Measurements from ENCODE around the gene MARK3. TPM values are rescaled to one million over a fixed set of nuclear protein-coding genes. Genes with fewer than 3 reads are reported as not detected.
A peak's percentile ranks its signal among the peaks of the same experiment; 100 is the strongest.

MARK3 gene
- total and polyA plus RNA-seq, 2 donors (not counting 1 experiment from before 2014, with no cell fraction given): 73.0 to 142 TPM

DNA sequence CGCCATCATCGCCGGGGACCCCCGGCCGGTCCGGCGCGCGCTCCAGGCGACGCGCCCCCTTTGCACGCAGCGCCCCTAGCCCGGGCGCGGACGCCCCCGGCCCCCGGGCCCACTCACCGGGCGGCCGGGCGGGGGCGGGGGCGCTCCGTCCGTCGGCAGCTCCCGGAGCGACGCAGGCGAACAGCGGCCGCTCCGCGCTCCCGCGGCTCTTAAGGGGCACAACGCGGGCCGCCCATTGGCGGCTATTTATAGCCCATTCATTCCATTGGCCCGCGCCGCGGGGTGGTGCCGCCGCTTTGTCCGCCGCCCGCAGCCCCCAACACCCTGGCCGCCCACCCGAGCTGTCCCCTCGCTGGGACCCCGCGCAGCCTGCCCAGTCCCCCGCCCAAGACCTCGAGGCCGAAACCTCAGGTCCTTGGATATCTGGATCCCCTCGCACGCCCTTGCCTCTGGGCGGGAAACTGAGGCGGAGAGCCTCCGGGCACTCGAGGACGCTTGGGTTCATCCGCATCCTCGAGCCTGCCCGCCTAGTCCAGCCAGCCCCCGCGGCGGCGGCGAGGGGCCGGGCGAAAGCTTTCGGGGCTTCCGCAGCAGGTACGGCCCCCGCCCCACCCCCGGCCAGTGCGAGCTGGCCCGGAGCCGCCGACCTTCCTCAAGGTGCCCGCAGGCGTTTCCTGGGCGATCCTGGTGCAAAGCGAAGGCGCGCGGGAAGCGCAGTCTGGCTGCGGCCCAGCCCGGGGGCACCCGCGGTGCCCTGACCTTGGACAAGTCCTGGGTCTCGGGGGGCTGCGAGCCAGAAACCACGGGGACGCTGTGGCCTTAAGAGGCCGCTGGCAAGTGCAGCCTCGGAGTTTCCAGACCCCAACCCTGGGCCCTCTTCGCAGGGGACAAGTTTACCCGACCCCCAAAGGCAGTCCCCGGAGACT is 137.7 kb downstream of the MARK3 start, which contains the start of gene CKB:
Gene CKB, minus strand, starts transcription at position 182 of the 926 bp plus-strand sequence. CDS start 337 bp downstream, outside the sequence.
- Histone ChIP-seq H3K4me1 (ENCODE audit: control insufficient read depth in 2 of 2, insufficient read depth in 2 of 2, low read length in 2 of 2) (peaks cover 36 to 49% of the 10 kb centered on the region in 2 donors), H3K27me3 (replicated peaks in 1 of 4; ENCODE audit: control extremely low read depth in 1 of 4, control insufficient read depth in 3 of 4, insufficient read depth in 4 of 4, low read length in 3 of 4) (peaks cover 0 to 32% (median 11%) of the 10 kb centered on the region in 4 experiments), H3K9ac (ENCODE audit: low read length) (peak within 1 kb of the TSS; percentile 66), H3K27ac (ENCODE audit: low read length in 2 of 2) (no peak within 1 kb of the TSS), H3K79me2 (ENCODE audit: control insufficient read depth, insufficient read depth, low read length) (no peaks in the 10 kb centered on the region), H3K4me2 (replicated peaks; ENCODE audit: low read depth, low read length, poor library complexity, severe bottlenecking) (peak within 1 kb of the TSS; percentile 98), H3K36me3 (replicated peaks in 1 of 2; ENCODE audit: control extremely low read depth in 1 of 2, control insufficient read depth in 1 of 2, extremely low read depth in 1 of 2, insufficient read depth in 2 of 2, low read length in 1 of 2) (no peaks in the 10 kb centered on the region), H4K20me1 (ENCODE audit: control insufficient read depth, insufficient read depth, low read length, poor library complexity, severe bottlenecking) (peaks cover 11% of the 10 kb centered on the region), H3K9me3 (ENCODE audit: control extremely low read depth in 1 of 3, control insufficient read depth in 2 of 3, insufficient read depth in 1 of 3, low read length in 2 of 3) (peaks cover 0 to 14% (median 0%) of the 10 kb centered on the region in 3 donors), H2AFZ (ENCODE audit: insufficient read depth, low read depth, low read length, poor library complexity, severe bottlenecking) (peak within 1 kb of the TSS; percentile 67), H3K4me3 (ENCODE audit: control extremely low read depth in 1 of 5, extremely low read depth in 1 of 5, insufficient read depth in 1 of 5, low read depth in 2 of 5, low read length in 4 of 5) (peak within 1 kb of the TSS; percentile 26 to 75 (median 52))
- DNase-seq (peak; percentile 54), ATAC-seq (ENCODE audit: low read depth) (no peak)
- H3K27ac Mint-ChIP-seq: no peak within 1 kb of the TSS
- intact Hi-C loops (cut with micrococcal nuclease): no loop called here
- POLR2A ChIA-PET: interaction anchor here (0.7 kb wide), 1 partner anchor 1206 kb away, joined by 3 read pairs; no protein-coding TSS in a partner anchor
- no peaks in the 10 kb centered on the region for H3K9me3 Mint-ChIP-seq (ENCODE audit: insufficient read depth)
- peaks cover 34% of the 10 kb centered on the region for H3K4me1 Mint-ChIP-seq
- peak within 1 kb of the TSS; percentile 82 for H3K4me3 Mint-ChIP-seq
- 8% methylated on average over 106 of the region's 107 CpGs for WGBS (ENCODE audit: insufficient coverage)
- peak; percentile 87 for TF ChIP-seq EZH2 (IDR thresholded peaks at IDR 0.05; ENCODE audit: borderline replicate concordance, insufficient read depth, low read depth, low read length, poor library complexity, severe bottlenecking)
- TF ChIP-seq, protein P1, sequence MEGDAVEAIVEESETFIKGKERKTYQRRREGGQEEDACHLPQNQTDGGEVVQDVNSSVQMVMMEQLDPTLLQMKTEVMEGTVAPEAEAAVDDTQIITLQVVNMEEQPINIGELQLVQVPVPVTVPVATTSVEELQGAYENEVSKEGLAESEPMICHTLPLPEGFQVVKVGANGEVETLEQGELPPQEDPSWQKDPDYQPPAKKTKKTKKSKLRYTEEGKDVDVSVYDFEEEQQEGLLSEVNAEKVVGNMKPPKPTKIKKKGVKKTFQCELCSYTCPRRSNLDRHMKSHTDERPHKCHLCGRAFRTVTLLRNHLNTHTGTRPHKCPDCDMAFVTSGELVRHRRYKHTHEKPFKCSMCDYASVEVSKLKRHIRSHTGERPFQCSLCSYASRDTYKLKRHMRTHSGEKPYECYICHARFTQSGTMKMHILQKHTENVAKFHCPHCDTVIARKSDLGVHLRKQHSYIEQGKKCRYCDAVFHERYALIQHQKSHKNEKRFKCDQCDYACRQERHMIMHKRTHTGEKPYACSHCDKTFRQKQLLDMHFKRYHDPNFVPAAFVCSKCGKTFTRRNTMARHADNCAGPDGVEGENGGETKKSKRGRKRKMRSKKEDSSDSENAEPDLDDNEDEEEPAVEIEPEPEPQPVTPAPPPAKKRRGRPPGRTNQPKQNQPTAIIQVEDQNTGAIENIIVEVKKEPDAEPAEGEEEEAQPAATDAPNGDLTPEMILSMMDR (IDR thresholded peaks at IDR 0.05): no peak
- CTCF ChIA-PET: interaction anchor here (0.7 to 1.9 kb wide), 2 partner anchors 41 to 157 kb away, joined by 4 to 5 read pairs; no protein-coding TSS in a partner anchor
- H3K27me3 Mint-ChIP-seq: peaks cover 3% of the 10 kb centered on the region

Data from B cell (primary cell).